GM21423 (cell line): Measurements from ENCODE around the gene TEX35.

Experiments used
- ATAC-seq: cut with Tn5 transposase; IDR thresholded peaks from one replicate; pipeline ENCODE4 v1.9.1; 2021; ENCODE audit warnings: mild to moderate bottlenecking, moderate library complexity; ENCODE audit not compliant: unreplicated experiment

The TEX35 gene

GRCh38 chr1:178512566-178513277 lies at the start of gene TEX35:
TSS of gene TEX35 (plus strand) at chr1:178513109. CDS start at chr1:178513189, 80 bp downstream.
- no peak for ATAC-seq

- no peak for ATAC-seq
Measured at GRCh38 chr1:178464141-178464540, 48.8 kb upstream of the TEX35 start.

- ATAC-seq = no peak
Measured at GRCh38 chr1:178464566-178464965, 48.3 kb upstream of the TEX35 start.

GRCh38 chr1:178465011-178465410 lies 47.9 kb upstream of the TEX35 start:
- no peak for ATAC-seq

- ATAC-seq = no peak
Measured at GRCh38 chr1:178467837-178468236, 45.1 kb upstream of the TEX35 start.

- ATAC-seq = no peak
Measured at GRCh38 chr1:178470411-178470960, 42.4 kb upstream of the TEX35 start.

- ATAC-seq = no peak
Measured at GRCh38 chr1:178472531-178472930, 40.4 kb upstream of the TEX35 start.

GRCh38 chr1:178477373-178477772 lies 35.5 kb upstream of the TEX35 start:
- no peak for ATAC-seq

GRCh38 chr1:178477841-178478240 lies 35.1 kb upstream of the TEX35 start:
- ATAC-seq = no peak

GRCh38 chr1:178483251-178483957 lies 29.5 kb upstream of the TEX35 start:
- no peak for ATAC-seq

- ATAC-seq = no peak
Measured at GRCh38 chr1:178484698-178485225, 28.1 kb upstream of the TEX35 start.

GRCh38 chr1:178485541-178485981 lies 27.3 kb upstream of the TEX35 start:
- ATAC-seq = no peak

GRCh38 chr1:178486100-178487069 lies 26.5 kb upstream of the TEX35 start:
- ATAC-seq = no peak

GRCh38 chr1:178487070-178487615 lies 25.8 kb upstream of the TEX35 start:
- no peak for ATAC-seq

- no peak for ATAC-seq
Measured at GRCh38 chr1:178488393-178488792, 24.5 kb upstream of the TEX35 start.

- ATAC-seq = no peak
Measured at GRCh38 chr1:178489399-178489798, 23.5 kb upstream of the TEX35 start.

GRCh38 chr1:178490136-178490535 lies 22.8 kb upstream of the TEX35 start:
- no peak for ATAC-seq

- ATAC-seq = no peak
Measured at GRCh38 chr1:178490967-178491366, 21.9 kb upstream of the TEX35 start.

- ATAC-seq = no peak
Measured at GRCh38 chr1:178491721-178492120, 21.2 kb upstream of the TEX35 start.

GRCh38 chr1:178492341-178492740 lies 20.6 kb upstream of the TEX35 start:
- ATAC-seq = no peak
